GM12872 (cell line): ENCODE data around the gene RPH3AL.

Source experiments
- CTCF ChIP-seq: IDR thresholded peaks from 3 replicates; pipeline ENCODE4 v1.5.1; 2011; ENCODE audit warnings: low read depth, mild to moderate bottlenecking, low read length, moderate library complexity; ENCODE audit not compliant: insufficient read depth

Gene RPH3AL

GRCh38 chr17:284676-285355 lies 67.8 kb downstream of the RPH3AL start:
- no peak for TF ChIP-seq CTCF

GRCh38 chr17:283911-284675 lies 68.5 kb downstream of the RPH3AL start:
- TF ChIP-seq CTCF: no peak

- TF ChIP-seq CTCF: no peak
These were observed 69.4 kb downstream of the RPH3AL start for GRCh38 chr17:282912-283882.

GRCh38 chr17:282000-282911 lies 70.4 kb downstream of the RPH3AL start:
- TF ChIP-seq CTCF: no peak

GRCh38 chr17:281365-281999 lies 71.1 kb downstream of the RPH3AL start:
- no peak for TF ChIP-seq CTCF

- no peak for TF ChIP-seq CTCF
These were observed 71.7 kb downstream of the RPH3AL start for GRCh38 chr17:280901-281300.
